Liver (tissue), 9 donors: ENCODE data around the gene GNG4. TPM values are rescaled to one million over a fixed set of nuclear protein-coding genes. Genes with fewer than 3 reads are reported as not detected.

ENCODE experiments used
- DNase-seq: peaks from one replicate; pipeline ENCODE4 v3.0.0-alpha.2; 2017; ENCODE audit warnings: low spot score
- H3K27ac ChIP-seq, 2 donors: one replicate each; pipeline ENCODE4 v1.7.0; 2013; ENCODE audit warnings: inconsistent platforms in 2 of 2, low read length in 2 of 2, control low read depth in 1 of 2, low read depth in 1 of 2, mild to moderate bottlenecking in 1 of 2
- H3K27me3 ChIP-seq, 4 donors: one replicate each; pipeline versions ENCODE4 v1.6.1 to v1.7.0; 2013; ENCODE audit warnings: low read length in 3 of 4, inconsistent platforms in 1 of 4, mild to moderate bottlenecking in 1 of 4, moderate library complexity in 1 of 4; ENCODE audit not compliant: control insufficient read depth in 4 of 4, insufficient read depth in 4 of 4
- H3K36me3 ChIP-seq, 4 donors: one replicate each; pipeline versions ENCODE4 v1.6.1 to v1.7.0; 2013; ENCODE audit warnings: low read length in 3 of 4, mild to moderate bottlenecking in 3 of 4, low read depth in 1 of 4, moderate library complexity in 1 of 4; ENCODE audit not compliant: control insufficient read depth in 4 of 4, insufficient read depth in 3 of 4
- H3K4me1 ChIP-seq, 4 donors: one replicate each; pipeline versions ENCODE4 v1.6.1 to v1.7.0; 2013; ENCODE audit warnings: low read length in 3 of 4, mild to moderate bottlenecking in 3 of 4, moderate library complexity in 1 of 4; ENCODE audit not compliant: control insufficient read depth in 4 of 4, insufficient read depth in 4 of 4
- H3K4me3 ChIP-seq, 3 donors: one replicate each; pipeline versions ENCODE4 v1.6.1 to v1.7.0; 2013; ENCODE audit warnings: low read length in 3 of 3, control low read depth in 1 of 3, low read depth in 1 of 3, mild to moderate bottlenecking in 1 of 3
- H3K9ac ChIP-seq, 2 donors: one replicate each; pipeline ENCODE4 v1.7.0; 2013; ENCODE audit warnings: low read length in 2 of 2, mild to moderate bottlenecking in 2 of 2, moderate library complexity in 2 of 2, control low read depth in 1 of 2, low read depth in 1 of 2
- H3K9me3 ChIP-seq, 4 donors: one replicate each; pipeline versions ENCODE4 v1.6.1 to v1.7.0; 2013; ENCODE audit warnings: low read length in 3 of 4; ENCODE audit not compliant: control insufficient read depth in 4 of 4
- ATF3 ChIP-seq: IDR thresholded peaks from 2 replicates; pipeline ENCODE4 v1.6.1; 2016; ENCODE audit warnings: antibody characterized with exemption
- CTCF ChIP-seq: fragments of 150-350 bp; IDR thresholded peaks from 2 replicates; pipeline ENCODE4 v1.5.1; 2017; ENCODE audit warnings: improper control_type of control experiment, low read depth, low read length; ENCODE audit not compliant: missing input control
- EGR1 ChIP-seq, 2 donors: IDR thresholded peaks; 2 replicates each; pipeline ENCODE4 v1.6.1; 2016 to 2018; ENCODE audit warnings: antibody characterized with exemption in 2 of 2, low read depth in 2 of 2
- FOXA2 ChIP-seq: IDR thresholded peaks from 2 replicates; pipeline ENCODE4 v1.6.1; 2016; ENCODE audit warnings: antibody characterized with exemption
- GABPA ChIP-seq, 2 donors: IDR thresholded peaks in 1 of 2; conservative IDR thresholded peaks in 1 of 2; 2 replicates each; pipeline ENCODE4 v1.6.1; 2016; ENCODE audit warnings: antibody characterized with exemption in 2 of 2, mild to moderate bottlenecking in 1 of 2, moderate library complexity in 1 of 2
- HNF4A ChIP-seq, 2 donors: conservative IDR thresholded peaks; 2 replicates each; pipeline ENCODE4 v1.6.1; 2016; ENCODE audit warnings: antibody characterized with exemption in 2 of 2, mild to moderate bottlenecking in 2 of 2
- JUND ChIP-seq, 2 donors: IDR thresholded peaks; 2 replicates each; pipeline ENCODE4 v1.6.1; 2016; ENCODE audit warnings: antibody characterized with exemption in 2 of 2
- NR2F2 ChIP-seq: IDR thresholded peaks from 2 replicates; pipeline ENCODE4 v1.6.1; 2016; ENCODE audit warnings: antibody characterized with exemption
- RAD21 ChIP-seq, 2 donors: IDR thresholded peaks; 2 replicates each; pipeline ENCODE4 v1.6.1; 2016; ENCODE audit warnings: antibody characterized with exemption in 2 of 2, mild to moderate bottlenecking in 2 of 2
- RXRA ChIP-seq, 2 donors: IDR thresholded peaks; 2 replicates each; pipeline ENCODE4 v1.6.1; 2017 to 2018; ENCODE audit warnings: antibody characterized with exemption in 2 of 2, mild to moderate bottlenecking in 1 of 2
- YY1 ChIP-seq: IDR thresholded peaks from 2 replicates; pipeline ENCODE4 v1.6.1; 2016; ENCODE audit warnings: antibody characterized with exemption, mild to moderate bottlenecking
- WGBS: extraction: QIAGEN DNeasy Blood & Tissue Kit; methylation state at CpG from one replicate; pipeline ENCODE4 v1.1.7; 2013; 5-methylcytosine and 5-hydroxymethylcytosine counted together
- polyA plus RNA-seq, 2 donors: library from polyadenylated mRNA; stranded (reverse) in 1 of 2; unstranded in 1 of 2; fragments of 200-250 nt in 1 of 2; fragments of >200 nt in 1 of 2; fragmentation: Nextera tagmentation in 1 of 2; extraction: Ambion mirVana in 1 of 2; gene quantifications; one replicate each; pipeline versions ENCODE4 v1.2.1 to v1.2.3, GENCODE V29; 2013 to 2015
- total RNA-seq, 2 donors: library from RNA; depleted of rRNA; stranded (reverse); fragments of >200 nt; gene quantifications; one replicate each; pipeline ENCODE4 v1.2.3, GENCODE V29; 2014
- TF ChIP-seq, protein P1 (sequence below): IDR thresholded peaks from 2 replicates; pipeline ENCODE4 v1.6.1; 2016; ENCODE audit warnings: antibody characterized with exemption
- TF ChIP-seq, protein P2 (sequence below): IDR thresholded peaks from 2 replicates; pipeline ENCODE4 v1.6.1; 2016; ENCODE audit warnings: antibody characterized with exemption, mild to moderate bottlenecking
- TF ChIP-seq, protein P3 (sequence below): IDR thresholded peaks from 2 replicates; pipeline ENCODE4 v1.6.1; 2016; ENCODE audit warnings: antibody characterized with exemption
- donor health status: healthy.
- donor health status: healthy.
- donor health status: healthy.
- donor health status: healthy.
- donor health status: healthy.

The GNG4 gene
- total and polyA plus RNA-seq, 4 donors, result 0.65 TPM; not detected in 3

DNA sequence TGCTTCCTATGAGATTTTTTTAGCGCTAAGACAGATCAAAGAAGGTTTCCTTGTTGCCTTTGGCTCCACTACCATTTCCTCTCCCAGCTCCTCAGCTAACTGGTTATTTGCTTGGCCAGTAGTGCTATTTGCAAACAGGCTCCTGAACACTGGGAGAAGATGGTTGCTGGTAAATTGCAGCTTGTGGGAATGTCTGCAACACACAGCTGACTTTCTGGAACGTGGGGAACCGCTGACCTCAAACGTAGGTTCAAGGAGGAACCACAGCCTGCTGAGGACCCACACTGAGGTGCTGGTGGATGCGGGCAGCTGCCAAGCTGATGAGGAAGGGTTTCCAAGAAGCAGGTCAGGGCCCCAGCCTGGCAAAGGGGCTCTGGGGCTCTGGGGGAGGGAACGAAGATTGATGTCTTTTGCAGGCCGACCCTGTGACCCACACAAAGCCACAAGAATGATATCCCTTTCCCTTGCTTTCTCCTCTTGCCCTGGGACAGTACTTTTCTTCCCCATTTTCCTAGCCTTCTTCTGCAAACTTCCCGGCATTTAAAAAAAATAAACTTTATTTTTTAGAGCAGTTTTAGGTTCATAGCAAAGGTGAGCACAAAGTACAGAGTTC, 24.8 kb downstream of the GNG4 start:
- Histone ChIP-seq H3K9ac (no peak overlapping the region), H3K27ac (no peak overlapping the region), H3K9me3 (no peaks in the 10 kb centered on the region), H3K36me3 (no peaks in the 10 kb centered on the region), H3K27me3 (peaks cover 0 to 5% (median 0%) of the 10 kb centered on the region in 4 donors), H3K4me3 (no peak overlapping the region), H3K4me1 (no peaks in the 10 kb centered on the region)
- no peak for DNase-seq
- 57% methylated on average over 8 of the region's 8 CpGs for WGBS
- TF ChIP-seq CTCF (no peak), FOXA2 (no peak), GABPA (IDR thresholded peaks at IDR 0.05 in 1 of 2, conservative IDR thresholded peaks at IDR 0.05 in 1 of 2) (no peak), EGR1 (IDR thresholded peaks at IDR 0.05; ENCODE audit: low read depth in 2 of 2) (no peak), RXRA (IDR thresholded peaks at IDR 0.05) (no peak), YY1 (no peak), ATF3 (no peak), JUND (IDR thresholded peaks at IDR 0.05) (no peak), NR2F2 (no peak), HNF4A (conservative IDR thresholded peaks at IDR 0.05) (no peak), RAD21 (IDR thresholded peaks at IDR 0.05) (no peak)
- TF ChIP-seq, protein P1, sequence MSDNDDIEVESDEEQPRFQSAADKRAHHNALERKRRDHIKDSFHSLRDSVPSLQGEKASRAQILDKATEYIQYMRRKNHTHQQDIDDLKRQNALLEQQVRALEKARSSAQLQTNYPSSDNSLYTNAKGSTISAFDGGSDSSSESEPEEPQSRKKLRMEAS, result no peak
- TF ChIP-seq, protein P2, sequence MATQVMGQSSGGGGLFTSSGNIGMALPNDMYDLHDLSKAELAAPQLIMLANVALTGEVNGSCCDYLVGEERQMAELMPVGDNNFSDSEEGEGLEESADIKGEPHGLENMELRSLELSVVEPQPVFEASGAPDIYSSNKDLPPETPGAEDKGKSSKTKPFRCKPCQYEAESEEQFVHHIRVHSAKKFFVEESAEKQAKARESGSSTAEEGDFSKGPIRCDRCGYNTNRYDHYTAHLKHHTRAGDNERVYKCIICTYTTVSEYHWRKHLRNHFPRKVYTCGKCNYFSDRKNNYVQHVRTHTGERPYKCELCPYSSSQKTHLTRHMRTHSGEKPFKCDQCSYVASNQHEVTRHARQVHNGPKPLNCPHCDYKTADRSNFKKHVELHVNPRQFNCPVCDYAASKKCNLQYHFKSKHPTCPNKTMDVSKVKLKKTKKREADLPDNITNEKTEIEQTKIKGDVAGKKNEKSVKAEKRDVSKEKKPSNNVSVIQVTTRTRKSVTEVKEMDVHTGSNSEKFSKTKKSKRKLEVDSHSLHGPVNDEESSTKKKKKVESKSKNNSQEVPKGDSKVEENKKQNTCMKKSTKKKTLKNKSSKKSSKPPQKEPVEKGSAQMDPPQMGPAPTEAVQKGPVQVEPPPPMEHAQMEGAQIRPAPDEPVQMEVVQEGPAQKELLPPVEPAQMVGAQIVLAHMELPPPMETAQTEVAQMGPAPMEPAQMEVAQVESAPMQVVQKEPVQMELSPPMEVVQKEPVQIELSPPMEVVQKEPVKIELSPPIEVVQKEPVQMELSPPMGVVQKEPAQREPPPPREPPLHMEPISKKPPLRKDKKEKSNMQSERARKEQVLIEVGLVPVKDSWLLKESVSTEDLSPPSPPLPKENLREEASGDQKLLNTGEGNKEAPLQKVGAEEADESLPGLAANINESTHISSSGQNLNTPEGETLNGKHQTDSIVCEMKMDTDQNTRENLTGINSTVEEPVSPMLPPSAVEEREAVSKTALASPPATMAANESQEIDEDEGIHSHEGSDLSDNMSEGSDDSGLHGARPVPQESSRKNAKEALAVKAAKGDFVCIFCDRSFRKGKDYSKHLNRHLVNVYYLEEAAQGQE, result no peak
- TF ChIP-seq, protein P3, sequence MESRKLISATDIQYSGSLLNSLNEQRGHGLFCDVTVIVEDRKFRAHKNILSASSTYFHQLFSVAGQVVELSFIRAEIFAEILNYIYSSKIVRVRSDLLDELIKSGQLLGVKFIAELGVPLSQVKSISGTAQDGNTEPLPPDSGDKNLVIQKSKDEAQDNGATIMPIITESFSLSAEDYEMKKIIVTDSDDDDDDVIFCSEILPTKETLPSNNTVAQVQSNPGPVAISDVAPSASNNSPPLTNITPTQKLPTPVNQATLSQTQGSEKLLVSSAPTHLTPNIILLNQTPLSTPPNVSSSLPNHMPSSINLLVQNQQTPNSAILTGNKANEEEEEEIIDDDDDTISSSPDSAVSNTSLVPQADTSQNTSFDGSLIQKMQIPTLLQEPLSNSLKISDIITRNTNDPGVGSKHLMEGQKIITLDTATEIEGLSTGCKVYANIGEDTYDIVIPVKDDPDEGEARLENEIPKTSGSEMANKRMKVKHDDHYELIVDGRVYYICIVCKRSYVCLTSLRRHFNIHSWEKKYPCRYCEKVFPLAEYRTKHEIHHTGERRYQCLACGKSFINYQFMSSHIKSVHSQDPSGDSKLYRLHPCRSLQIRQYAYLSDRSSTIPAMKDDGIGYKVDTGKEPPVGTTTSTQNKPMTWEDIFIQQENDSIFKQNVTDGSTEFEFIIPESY, result no peak
